H1 (cell line): Measurements from ENCODE around the gene FAF2. TPM values are rescaled to one million over a fixed set of nuclear protein-coding genes. Genes with fewer than 3 reads are reported as not detected.

Experiments
- CTCF ChIA-PET: fragments of 300-600 bp; sonication (Branson Sonifier 250); formaldehyde crosslinking; loops from one replicate; lab custom pipeline; 2021; ENCODE audit not compliant: partially characterized antibody; lab: Charles Lee
- POLR2A ChIA-PET: fragments of 300-600 bp; sonication (Branson Sonifier 250); formaldehyde crosslinking; loops from one replicate; lab custom pipeline; 2021; ENCODE audit warnings: inconsistent platforms; ENCODE audit not compliant: partially characterized antibody; lab: Charles Lee
- DNase-seq, 2 experiments: peaks; one replicate each; pipeline versions ENCODE4 v3.0.0 to v3.0.0-alpha.2; 2010 to 2022; ENCODE audit warnings: low spot score in 2 of 2, low read depth in 1 of 2, mixed read lengths in 1 of 2
- FAIRE-seq: peaks from 2 replicates; lab custom pipeline; 2011; peaks lifted over from hg19 to GRCh38; lab: Jason Lieb, UNC
- H2AFZ ChIP-seq: 2 replicates; pipeline ENCODE4 v1.8.1; 2012; ENCODE audit warnings: low read length, inconsistent platforms
- H2AK5ac ChIP-seq: 2 replicates; pipeline ENCODE4 v1.6.1; 2013; ENCODE audit warnings: low read depth, low read length
- H2BK120ac ChIP-seq: replicated peaks from 2 replicates; pipeline ENCODE3; 2013; ENCODE audit warnings: low read depth, low read length, inconsistent platforms
- H2BK12ac ChIP-seq: 2 replicates; pipeline ENCODE4 v1.6.1; 2013; ENCODE audit warnings: low read depth, low read length
- H2BK15ac ChIP-seq: 2 replicates; pipeline ENCODE4 v1.6.1; 2013; ENCODE audit warnings: low read length
- H2BK20ac ChIP-seq: 2 replicates; pipeline ENCODE4 v1.6.1; 2013; ENCODE audit warnings: low read length
- H2BK5ac ChIP-seq: 2 replicates; pipeline ENCODE4 v1.6.1; 2013; ENCODE audit warnings: low read depth, low read length
- H3K14ac ChIP-seq: 2 replicates; pipeline ENCODE4 v1.6.1; 2013; ENCODE audit warnings: inconsistent platforms; ENCODE audit not compliant: insufficient read length
- H3K18ac ChIP-seq: 2 replicates; pipeline ENCODE4 v1.6.1; 2013; ENCODE audit warnings: low read length; ENCODE audit errors: extremely low read depth
- H3K23ac ChIP-seq: 2 replicates; pipeline ENCODE4 v1.6.1; 2013; ENCODE audit warnings: inconsistent platforms; ENCODE audit not compliant: insufficient read length
- H3K23me2 ChIP-seq: 2 replicates; pipeline ENCODE4 v1.6.1; 2013; ENCODE audit warnings: low read depth, low read length
- H3K27ac ChIP-seq: 2 replicates; pipeline ENCODE4 v1.6.1; 2011; ENCODE audit warnings: low read depth, low read length, inconsistent platforms
- H3K27me3 ChIP-seq, 4 experiments: replicated peaks in 1 of 4; 1 replicate in 1 of 4; 2 replicates in 3 of 4; pipeline versions ENCODE4 v1.6.1 to v1.8.1; 2011 to 2013; ENCODE audit warnings: low read length in 3 of 4, mild to moderate bottlenecking in 3 of 4, inconsistent platforms in 2 of 4, mixed read lengths in 2 of 4, moderate library complexity in 1 of 4; ENCODE audit not compliant: control insufficient read depth in 3 of 4, insufficient read depth in 3 of 4; ENCODE audit errors: extremely low read depth in 1 of 4
- H3K36me3 ChIP-seq, 4 experiments: 2 replicates each; pipeline versions ENCODE4 v1.6.1 to v1.8.1; 2011 to 2013; ENCODE audit warnings: mild to moderate bottlenecking in 4 of 4, low read length in 3 of 4, moderate library complexity in 2 of 4, control low read depth in 1 of 4, inconsistent platforms in 1 of 4; ENCODE audit not compliant: insufficient read depth in 4 of 4, control insufficient read depth in 2 of 4
- H3K4ac ChIP-seq: replicated peaks from 2 replicates; pipeline ENCODE3; 2013; ENCODE audit warnings: low read length, low read depth, mixed read lengths, inconsistent platforms; ENCODE audit not compliant: insufficient read length
- H3K4me1 ChIP-seq, 4 experiments: replicated peaks in 1 of 4; 1 replicate in 1 of 4; 2 replicates in 3 of 4; pipeline versions ENCODE4 v1.6.1 to v1.8.1; 2011 to 2013; ENCODE audit warnings: low read length in 3 of 4, inconsistent platforms in 2 of 4, mixed read lengths in 1 of 4; ENCODE audit not compliant: insufficient read depth in 4 of 4, control insufficient read depth in 3 of 4
- H3K4me2 ChIP-seq, 2 experiments: 2 replicates each; pipeline versions ENCODE4 v1.6.1 to v1.8.1; 2011 to 2013; ENCODE audit warnings: low read depth in 2 of 2, low read length in 2 of 2, control low read depth in 1 of 2, inconsistent platforms in 1 of 2, mild to moderate bottlenecking in 1 of 2; ENCODE audit not compliant: insufficient read depth in 1 of 2
- H3K4me3 ChIP-seq, 4 experiments: fragments of 200-600, 300-600 bp in 1 of 4; sonication (generic), shearing (Covaris generic), sonication (Bioruptor Twin) in 1 of 4; 2 replicates each; pipeline versions ENCODE4 v1.5.1 to v1.8.1; 2011 to 2016; ENCODE audit warnings: low read length in 4 of 4, low read depth in 3 of 4, control low read depth in 2 of 4, inconsistent platforms in 2 of 4, mild to moderate bottlenecking in 2 of 4, mixed read lengths in 1 of 4, moderate library complexity in 1 of 4; ENCODE audit not compliant: insufficient read depth in 2 of 4; ENCODE audit errors: extremely low read depth in 1 of 4
- H3K56ac ChIP-seq: replicated peaks from 2 replicates; pipeline ENCODE3; 2013; ENCODE audit warnings: low read depth, mild to moderate bottlenecking, mixed read lengths, low read length, inconsistent platforms; ENCODE audit not compliant: insufficient read length
- H3K79me1 ChIP-seq: 2 replicates; pipeline ENCODE4 v1.6.1; 2013; ENCODE audit warnings: low read depth, low read length, control low read depth
- H3K79me2 ChIP-seq, 2 experiments: 2 replicates each; pipeline versions ENCODE4 v1.6.1 to v1.8.1; 2012 to 2013; ENCODE audit warnings: low read length in 2 of 2, mild to moderate bottlenecking in 2 of 2, inconsistent platforms in 1 of 2; ENCODE audit not compliant: insufficient read depth in 2 of 2, control insufficient read depth in 1 of 2
- H3K9ac ChIP-seq, 4 experiments: replicated peaks in 1 of 4; 1 replicate in 1 of 4; 2 replicates in 3 of 4; pipeline versions ENCODE4 v1.6.1 to v1.8.1; 2011 to 2013; ENCODE audit warnings: low read depth in 3 of 4, low read length in 3 of 4, control low read depth in 2 of 4, mild to moderate bottlenecking in 2 of 4, moderate library complexity in 2 of 4, inconsistent platforms in 1 of 4; ENCODE audit errors: extremely low read depth in 1 of 4
- H3K9me3 ChIP-seq, 2 experiments: 2 replicates each; pipeline versions ENCODE4 v1.6.1 to v1.8.1; 2012 to 2013; ENCODE audit warnings: mild to moderate bottlenecking in 2 of 2, moderate library complexity in 2 of 2, control low read depth in 1 of 2, inconsistent platforms in 1 of 2, low read depth in 1 of 2, low read length in 1 of 2, mixed read lengths in 1 of 2; ENCODE audit not compliant: insufficient read depth in 2 of 2
- H4K20me1 ChIP-seq, 2 experiments: replicated peaks in 1 of 2; 2 replicates each; pipeline versions ENCODE3 to v1.8.1; 2011 to 2013; ENCODE audit warnings: inconsistent platforms in 2 of 2, low read length in 2 of 2, mild to moderate bottlenecking in 1 of 2; ENCODE audit not compliant: insufficient read depth in 2 of 2, control insufficient read depth in 1 of 2
- H4K5ac ChIP-seq: 2 replicates; pipeline ENCODE4 v1.6.1; 2013; ENCODE audit warnings: low read length, low read depth, mixed read lengths, inconsistent platforms; ENCODE audit not compliant: insufficient read length
- H4K8ac ChIP-seq: 2 replicates; pipeline ENCODE4 v1.8.0; 2013; ENCODE audit warnings: mild to moderate bottlenecking, moderate library complexity, low read length, inconsistent platforms; ENCODE audit not compliant: insufficient read depth; ENCODE audit errors: extremely low read depth
- H4K91ac ChIP-seq: replicated peaks from 2 replicates; pipeline ENCODE3; 2013; ENCODE audit warnings: low read length, mixed read lengths, inconsistent platforms; ENCODE audit not compliant: insufficient read length
- BACH1 ChIP-seq: IDR thresholded peaks from 2 replicates; pipeline ENCODE4 v1.6.1; 2012; ENCODE audit warnings: low read length, improper control_type of control experiment
- BRCA1 ChIP-seq: IDR thresholded peaks from 2 replicates; pipeline ENCODE4 v1.6.1; 2012; ENCODE audit warnings: low read depth, low read length, improper control_type of control experiment
- EGR1 ChIP-seq: IDR thresholded peaks from 2 replicates; pipeline ENCODE4 v1.6.1; 2011; ENCODE audit warnings: low read depth, low read length, borderline replicate concordance
- GTF2F1 ChIP-seq: IDR thresholded peaks from 2 replicates; pipeline ENCODE4 v1.6.1; 2012; ENCODE audit warnings: low read depth, low read length, improper control_type of control experiment, borderline replicate concordance
- HDAC2 ChIP-seq, 2 experiments: fragments of 300-600 bp in 1 of 2; sonication (generic) in 1 of 2; IDR thresholded peaks; 2 replicates each; pipeline ENCODE4 v1.6.1; 2011 to 2012; ENCODE audit warnings: low read depth in 2 of 2, low read length in 2 of 2, mild to moderate bottlenecking in 2 of 2, moderate library complexity in 2 of 2, borderline replicate concordance in 1 of 2, inconsistent platforms in 1 of 2
- KDM1A ChIP-seq: fragments of 200-600, 300-600 bp; sonication (generic); IDR thresholded peaks from 2 replicates; pipeline ENCODE4 v1.7.1; 2016; ENCODE audit warnings: mild to moderate bottlenecking, low read length, borderline replicate concordance
- KDM4A ChIP-seq: IDR thresholded peaks from one replicate; pipeline ENCODE4 v1.7.1; 2012; ENCODE audit warnings: low read depth, mild to moderate bottlenecking, moderate library complexity, low read length, inconsistent platforms; ENCODE audit not compliant: severe bottlenecking
- NANOG ChIP-seq: IDR thresholded peaks from 2 replicates; pipeline ENCODE4 v1.6.1; 2011; ENCODE audit warnings: low read length, low read depth, mild to moderate bottlenecking, inconsistent platforms; ENCODE audit not compliant: insufficient read depth, poor library complexity, severe bottlenecking
- POLR2A ChIP-seq, 2 experiments: IDR thresholded peaks; 1 replicate in 1 of 2; 2 replicates in 1 of 2; pipeline ENCODE4 v1.6.1; 2011; ENCODE audit warnings: low read depth in 2 of 2, low read length in 2 of 2, mild to moderate bottlenecking in 2 of 2; ENCODE audit errors: control extremely low read depth in 1 of 2
- RXRA ChIP-seq: IDR thresholded peaks from 2 replicates; pipeline ENCODE4 v1.6.1; 2011; ENCODE audit warnings: low read depth, mild to moderate bottlenecking, low read length, moderate library complexity; ENCODE audit not compliant: insufficient read depth
- SP4 ChIP-seq: IDR thresholded peaks from 2 replicates; pipeline ENCODE4 v1.6.1; 2012; ENCODE audit warnings: low read length, inconsistent platforms
- WGBS, 2 experiments: shearing (Covaris generic) in 1 of 2; methylation state at CpG; one replicate each; pipeline versions ENCODE4 v1.1.6 to v1.1.7; 2013 to 2015; ENCODE audit warnings: low lambda C conversion rate in 2 of 2, mixed read lengths in 2 of 2, inconsistent platforms in 1 of 2, low coverage in 1 of 2, missing lambda C conversion rate in 1 of 2; ENCODE audit not compliant: insufficient replicate concordance in 2 of 2, insufficient coverage in 1 of 2, insufficient read length in 1 of 2; ENCODE audit errors: extremely low coverage in 1 of 2, missing lambda C conversion rate in 1 of 2; 5-methylcytosine and 5-hydroxymethylcytosine counted together
- polyA plus RNA-seq, 7 experiments: library from polyadenylated mRNA; depleted of rRNA in 3 of 7; stranded (reverse) in 5 of 7; unstranded in 2 of 7; fragments of >200 nt in 5 of 7; fragments of 200-250 nt in 2 of 7; gene quantifications; 1 replicate in 5 of 7; 2 replicates in 1 of 7; 4 replicates in 1 of 7; pipeline versions ENCODE4 v1.2.1 to v1.2.3, GENCODE V29; 2011 to 2013; ENCODE audit warnings: missing spikeins in 2 of 7, mixed read lengths in 2 of 7
- total RNA-seq: library from RNA; stranded (reverse); fragmentation: NEBNext Ultra II Directional; extraction: Animal tissue kit (Norgen Biotek cat#: 25700); gene quantifications from 2 replicates; pipeline ENCODE4 v1.2.1, GENCODE V29; 2021
- TF ChIP-seq, protein P1 (sequence below): IDR thresholded peaks from 2 replicates; pipeline ENCODE4 v1.6.1; 2012; ENCODE audit warnings: inconsistent platforms

FAF2 gene
- total and polyA plus RNA-seq, 2 of the 8 experiments (the other 6 are each of a cell fraction or from before 2014, with no cell fraction given), result 20.8 to 35.8 TPM

DNA sequence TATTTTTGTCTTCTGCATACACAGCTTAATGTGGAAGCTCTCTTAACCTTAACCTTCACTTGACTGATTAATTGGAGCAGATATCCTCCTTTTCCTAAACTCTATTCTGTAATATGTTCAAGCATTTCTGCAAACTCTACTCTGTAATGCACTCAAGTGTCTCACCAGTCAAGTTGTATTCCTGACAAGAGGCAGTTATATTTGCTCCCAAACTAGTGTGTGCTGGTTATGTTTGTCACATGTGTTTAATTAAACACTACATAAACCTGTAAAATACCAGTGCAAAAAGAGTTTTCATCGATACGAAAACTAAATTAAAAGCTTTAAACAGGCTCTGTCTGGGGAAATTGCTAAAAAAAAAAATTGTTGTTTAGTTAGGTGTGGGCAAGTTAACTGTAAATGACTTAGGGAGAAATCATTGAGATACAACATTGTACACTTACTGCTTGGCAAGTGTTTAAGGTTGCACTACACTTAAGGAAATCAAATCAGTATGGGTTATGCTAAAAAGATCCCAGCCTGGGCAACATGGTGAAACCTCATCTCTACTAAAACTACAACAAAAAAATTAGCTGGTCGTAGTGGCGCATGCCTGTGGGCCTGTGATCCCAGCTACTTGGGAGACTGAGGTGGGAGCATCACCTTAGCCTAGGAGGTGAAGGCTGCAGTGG lies 6.7 kb downstream of the FAF2 start:
- CTCF ChIA-PET, result interaction anchor here (1.0 kb wide), 1 partner anchor 30 kb away, joined by 3 read pairs; no protein-coding TSS in a partner anchor
- TF ChIP-seq NANOG (no peak), GTF2F1 (no peak), BACH1 (no peak), BRCA1 (no peak), SP4 (no peak), HDAC2 (IDR thresholded peaks at IDR 0.05; ENCODE audit: borderline replicate concordance in 1 of 2, low read depth in 2 of 2, low read length in 2 of 2) (no peak), POLR2A (IDR thresholded peaks at IDR 0.05; ENCODE audit: control extremely low read depth in 1 of 2, low read depth in 2 of 2, low read length in 2 of 2) (no peak), RXRA (no peak), KDM1A (no peak), KDM4A (no peak), EGR1 (no peak)
- TF ChIP-seq, protein P1, sequence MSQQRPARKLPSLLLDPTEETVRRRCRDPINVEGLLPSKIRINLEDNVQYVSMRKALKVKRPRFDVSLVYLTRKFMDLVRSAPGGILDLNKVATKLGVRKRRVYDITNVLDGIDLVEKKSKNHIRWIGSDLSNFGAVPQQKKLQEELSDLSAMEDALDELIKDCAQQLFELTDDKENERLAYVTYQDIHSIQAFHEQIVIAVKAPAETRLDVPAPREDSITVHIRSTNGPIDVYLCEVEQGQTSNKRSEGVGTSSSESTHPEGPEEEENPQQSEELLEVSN, result no peak

More for the DNA sequence above, 6.7 kb downstream of the FAF2 start:
- no peak overlapping the region for H2AFZ ChIP-seq
- H3K9me3 ChIP-seq, result no peaks in the 10 kb centered on the region
- no peaks in the 10 kb centered on the region for H3K27me3 ChIP-seq
- no peak overlapping the region for H3K4me2 ChIP-seq
- POLR2A ChIA-PET, result interaction anchor here (0.6 to 1.1 kb wide), 5 partner anchors 11 to 75 kb away, joined by 3 to 4 read pairs (median 4); no protein-coding TSS in a partner anchor
- H4K8ac ChIP-seq, result no peak overlapping the region
- H3K36me3 ChIP-seq, result peaks cover 0 to 15% (median 1%) of the 10 kb centered on the region in 4 experiments; a peak in 2 of 8 replicates
- WGBS, 2 experiments, result 91% methylated on average over 4 of the region's 4 CpGs; no CpG with 5 or more reads in 1 of the 2 experiments
- no peak overlapping the region for H3K14ac ChIP-seq
- H2BK120ac ChIP-seq, result no peak overlapping the region
- no peak overlapping the region for H2BK12ac ChIP-seq
- H3K23ac ChIP-seq, result no peak overlapping the region
- H3K4me1 ChIP-seq, result no peaks in the 10 kb centered on the region
- H2BK20ac ChIP-seq, result no peak overlapping the region
- no peak overlapping the region for H3K27ac ChIP-seq
- no peak overlapping the region for H2BK5ac ChIP-seq
- H3K79me1 ChIP-seq, result no peaks in the 10 kb centered on the region
- H2BK15ac ChIP-seq, result no peak overlapping the region
- no peak overlapping the region; a peak in 1 of 7 replicates for H3K9ac ChIP-seq
- H3K18ac ChIP-seq, result no peak overlapping the region
- no peak overlapping the region for H2AK5ac ChIP-seq
- no peak overlapping the region for H4K91ac ChIP-seq
- DNase-seq, result no peak
- no peak overlapping the region for H3K4me3 ChIP-seq
- no peak for FAIRE-seq
- no peak overlapping the region for H3K56ac ChIP-seq
- peaks cover 2 to 75% of the 10 kb centered on the region in 2 experiments; a peak in 3 of 4 replicates for H3K79me2 ChIP-seq
- H3K4ac ChIP-seq, result no peak overlapping the region
- no peaks in the 10 kb centered on the region; the same call in 1 of the 2 replicates for H3K23me2 ChIP-seq
- H4K5ac ChIP-seq, result no peak overlapping the region
- H4K20me1 ChIP-seq, result peaks cover 0 to 5% of the 10 kb centered on the region in 2 experiments
